Measurements from ENCODE around the gene PIP4K2B. TPM values are rescaled to one million over a fixed set of nuclear protein-coding genes. Genes with fewer than 3 reads are reported as not detected.

Gene PIP4K2B
- total RNA-seq (10 to 100 TPM; 61.2 to 66.7 (median 63.8) TPM), polyA plus RNA-seq (10 to 100 TPM; 19.3 to 72.6 (median 26.5) TPM)
- long read RNA-seq, donor 1, full-length matches to known transcripts, result 6 of 24 reads
- long read RNA-seq, donor 1, partial matches to known transcripts, result 18 of 24 reads
- long read RNA-seq, donor 1, other reads (novel, unspliced or antisense), result 0 of 24 reads
- long read RNA-seq, donor 2, full-length matches to known transcripts, result 11 of 38 reads
- long read RNA-seq, donor 2, partial matches to known transcripts, result 25 of 38 reads
- long read RNA-seq, donor 2, other reads (novel, unspliced or antisense), result 2 of 38 reads

DNA sequence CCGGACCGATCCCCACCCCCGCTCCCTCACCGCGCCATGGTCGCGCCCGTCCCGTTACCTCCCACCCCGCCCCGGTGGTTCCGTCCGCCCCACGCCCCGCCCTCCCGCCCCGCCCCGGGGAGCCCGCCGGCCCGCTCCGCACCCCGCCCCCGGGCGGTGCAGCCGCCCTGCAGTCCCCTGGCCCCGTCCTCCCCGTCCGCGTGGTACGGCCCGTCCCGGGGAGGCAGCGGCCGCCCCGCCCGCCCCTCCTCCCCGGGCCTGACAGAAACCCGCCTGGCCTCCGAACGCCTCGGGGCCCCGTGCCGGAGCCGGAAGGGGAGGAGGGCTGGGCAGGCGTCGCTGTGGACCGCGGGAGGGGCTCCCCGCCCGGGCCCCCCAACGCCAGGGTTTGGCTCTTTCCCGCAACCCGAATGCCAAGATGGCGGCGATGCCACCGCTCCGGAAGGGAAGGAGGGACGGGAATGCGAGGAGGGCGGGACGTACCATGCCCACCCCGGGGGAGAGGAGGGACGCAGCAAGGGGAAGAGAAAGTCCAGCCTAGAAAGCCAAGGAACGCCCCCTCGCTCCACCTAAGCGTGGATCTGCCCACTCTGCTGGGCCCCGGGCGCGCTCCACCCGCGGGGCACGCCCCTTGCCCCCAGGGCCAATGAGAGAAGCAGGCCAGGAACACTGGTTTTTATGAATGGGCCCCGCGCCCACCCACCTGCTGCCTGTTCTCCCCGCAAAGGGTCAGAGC, at the start of gene PIP4K2B:
TSS of gene PIP4K2B (minus strand) at position 56 of the 736 bp plus-strand sequence. CDS start 132 bp downstream, outside the sequence.
- DNase-seq (peak; percentile 97 to 98), ATAC-seq (peak; percentile 91 to 94 (median 92))
- no peaks in the 10 kb centered on the region for H3K27me3 ChIP-seq (ENCODE audit: insufficient read depth in 3 of 3, low read length in 2 of 3)
- peaks cover 29% of the 10 kb centered on the region for H3K4me1 ChIP-seq
- TF ChIP-seq, protein P1, sequence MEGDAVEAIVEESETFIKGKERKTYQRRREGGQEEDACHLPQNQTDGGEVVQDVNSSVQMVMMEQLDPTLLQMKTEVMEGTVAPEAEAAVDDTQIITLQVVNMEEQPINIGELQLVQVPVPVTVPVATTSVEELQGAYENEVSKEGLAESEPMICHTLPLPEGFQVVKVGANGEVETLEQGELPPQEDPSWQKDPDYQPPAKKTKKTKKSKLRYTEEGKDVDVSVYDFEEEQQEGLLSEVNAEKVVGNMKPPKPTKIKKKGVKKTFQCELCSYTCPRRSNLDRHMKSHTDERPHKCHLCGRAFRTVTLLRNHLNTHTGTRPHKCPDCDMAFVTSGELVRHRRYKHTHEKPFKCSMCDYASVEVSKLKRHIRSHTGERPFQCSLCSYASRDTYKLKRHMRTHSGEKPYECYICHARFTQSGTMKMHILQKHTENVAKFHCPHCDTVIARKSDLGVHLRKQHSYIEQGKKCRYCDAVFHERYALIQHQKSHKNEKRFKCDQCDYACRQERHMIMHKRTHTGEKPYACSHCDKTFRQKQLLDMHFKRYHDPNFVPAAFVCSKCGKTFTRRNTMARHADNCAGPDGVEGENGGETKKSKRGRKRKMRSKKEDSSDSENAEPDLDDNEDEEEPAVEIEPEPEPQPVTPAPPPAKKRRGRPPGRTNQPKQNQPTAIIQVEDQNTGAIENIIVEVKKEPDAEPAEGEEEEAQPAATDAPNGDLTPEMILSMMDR (IDR thresholded peaks at IDR 0.05), result no peak
- no peaks in the 10 kb centered on the region for H3K9me3 ChIP-seq
- peak within 1 kb of the TSS; percentile 96 for H3K4me3 ChIP-seq
- WGBS, 3 donors, result 0 to 1% (median 0%) methylated on average over 32 to 76 of the region's 76 CpGs
- intact Hi-C loops (cut with DNase I), result no loop called here
- H3K27ac ChIP-seq, result peak within 1 kb of the TSS; percentile 96
- H3K36me3 ChIP-seq (ENCODE audit: insufficient read depth in 1 of 2, low read depth in 1 of 2), result peaks cover 7 to 56% of the 10 kb centered on the region in 2 donors

GRCh38 chr17:38848557-38848891, 49.2 kb upstream of the PIP4K2B start:
- DNase-seq (no peak), ATAC-seq (no peak)
- intact Hi-C loops (cut with DNase I), result no loop called here
- WGBS, 3 donors, result 95 to 100% (median 96%) methylated on average over 1 of the region's 1 CpG
- no peaks in the 10 kb centered on the region for H3K9me3 ChIP-seq
- H3K36me3 ChIP-seq (ENCODE audit: insufficient read depth in 1 of 2, low read depth in 1 of 2), result peaks cover 18 to 66% of the 10 kb centered on the region in 2 donors
- H3K27ac ChIP-seq, result no peak overlapping the region
- TF ChIP-seq, protein P1 (IDR thresholded peaks at IDR 0.05), result no peak
- H3K27me3 ChIP-seq (ENCODE audit: insufficient read depth in 3 of 3, low read length in 2 of 3), result no peaks in the 10 kb centered on the region
- no peak overlapping the region for H3K4me3 ChIP-seq
- H3K4me1 ChIP-seq, result peaks cover 16% of the 10 kb centered on the region

- TF ChIP-seq, protein P1 (IDR thresholded peaks at IDR 0.05), result no peak
- Histone ChIP-seq H3K9me3 (no peaks in the 10 kb centered on the region), H3K4me3 (no peak overlapping the region), H3K27ac (no peak overlapping the region), H3K4me1 (no peaks in the 10 kb centered on the region), H3K27me3 (ENCODE audit: insufficient read depth in 3 of 3, low read length in 2 of 3) (no peaks in the 10 kb centered on the region), H3K36me3 (ENCODE audit: insufficient read depth in 1 of 2, low read depth in 1 of 2) (peaks cover 9 to 29% of the 10 kb centered on the region in 2 donors)
- ATAC-seq (peak in 3 of 4 donors; percentile 19 to 69 (median 27)), DNase-seq (peak in 1 of 2 donors; percentile 47)
- intact Hi-C loops (cut with DNase I), result no loop called here
- WGBS, 3 donors, result 39 to 59% (median 45%) methylated on average over 13 of the region's 13 CpGs
Observed at GRCh38 chr17:38844261-38844757, 45.0 kb upstream of the PIP4K2B start.

DNA sequence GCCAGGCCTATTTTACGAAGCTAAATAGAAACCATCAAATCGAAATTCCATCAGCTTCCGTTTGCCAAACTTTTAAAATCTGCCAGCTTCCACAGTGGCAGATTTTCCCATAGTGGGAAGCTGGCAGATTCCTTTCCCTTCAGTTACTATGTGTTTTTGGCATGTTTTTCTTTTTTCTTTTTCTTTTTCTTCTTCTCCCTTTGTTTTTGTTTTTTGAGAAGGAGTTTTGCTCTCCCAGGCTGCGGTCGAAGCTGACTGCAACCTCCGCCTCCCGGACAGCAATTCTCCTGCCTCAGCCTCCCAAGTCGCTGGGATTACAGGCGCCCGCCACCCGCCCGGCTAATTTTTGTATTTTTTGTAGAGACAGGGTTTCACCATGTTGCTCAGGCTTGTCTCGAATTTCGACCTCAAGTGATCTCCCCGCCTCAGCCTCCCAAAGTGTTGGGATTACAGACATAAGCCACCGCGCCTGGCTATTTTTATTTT, 26.4 kb upstream of the PIP4K2B start:
- H3K9me3 ChIP-seq, result no peaks in the 10 kb centered on the region
- TF ChIP-seq, protein P1 (IDR thresholded peaks at IDR 0.05), result no peak
- WGBS, 3 donors, result 77 to 82% (median 79%) methylated on average over 17 of the region's 17 CpGs
- peaks cover 9% of the 10 kb centered on the region for H3K4me1 ChIP-seq
- H3K36me3 ChIP-seq (ENCODE audit: insufficient read depth in 1 of 2, low read depth in 1 of 2), result peaks cover 0 to 16% of the 10 kb centered on the region in 2 donors
- ATAC-seq (no peak), DNase-seq (no peak)
- intact Hi-C loops (cut with DNase I), result loop anchor here in 1 of 2 donors (10.0 kb wide), 1 partner anchor 71 kb away; the partner anchor contains the start of gene PSMB3
- peak overlapping the region; percentile 98 for H3K27ac ChIP-seq
- no peaks in the 10 kb centered on the region for H3K27me3 ChIP-seq (ENCODE audit: insufficient read depth in 3 of 3, low read length in 2 of 3)
- peak overlapping the region; percentile 91 for H3K4me3 ChIP-seq

All from psoas muscle (tissue), 8 donors.